ENCODE measurements around the gene NFATC2IP. TPM values are rescaled to one million over a fixed set of nuclear protein-coding genes. Genes with fewer than 3 reads are reported as not detected.

The NFATC2IP gene
- total RNA-seq, 1 donor, result 18.1 TPM

DNA sequence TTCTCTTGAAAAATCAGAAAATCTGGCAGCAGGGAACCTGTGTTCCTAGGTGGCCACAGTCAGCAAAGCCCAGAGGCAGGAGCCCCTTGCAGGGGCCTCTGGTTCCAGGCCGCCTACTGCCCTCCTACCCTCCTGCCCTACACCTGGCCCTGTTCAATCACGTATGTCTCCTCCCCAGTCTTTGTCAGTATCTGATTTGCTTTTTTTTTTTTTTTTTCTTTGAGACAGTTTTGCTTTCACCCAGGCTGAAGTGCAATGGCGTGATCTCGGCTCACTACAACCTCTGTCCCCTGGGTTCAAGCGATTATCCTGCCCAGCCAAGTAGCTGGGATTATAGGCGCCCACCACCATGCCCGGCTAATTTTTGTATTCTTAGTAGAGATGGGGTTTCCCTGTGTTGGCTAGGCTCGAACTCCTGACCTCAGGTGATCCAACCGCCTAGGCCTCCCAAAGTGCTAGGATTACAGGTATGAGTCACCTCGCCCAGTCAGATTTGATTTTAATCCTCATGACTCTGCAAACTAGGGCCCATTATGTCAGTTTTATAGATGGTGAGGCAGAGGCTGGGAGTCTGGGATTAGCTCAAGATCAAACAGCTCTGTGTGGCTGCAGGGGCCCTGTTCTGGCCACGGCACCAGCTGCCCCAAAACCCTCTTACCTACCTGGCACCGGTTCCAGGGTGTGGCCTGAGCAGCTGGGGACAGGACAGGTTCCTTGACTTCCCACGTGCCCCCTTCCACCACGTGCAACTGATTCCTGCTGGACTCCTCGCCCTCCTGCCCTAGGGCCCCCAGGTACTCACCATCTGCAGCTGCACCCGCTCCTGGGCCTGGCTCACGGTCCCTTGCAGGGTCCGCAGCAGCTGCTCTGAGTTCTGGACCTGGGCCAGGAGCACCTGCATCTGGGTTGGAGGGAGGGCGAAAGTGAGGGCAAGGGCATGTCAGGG is 40.4 kb upstream of the NFATC2IP start:
- peaks cover 10% of the 10 kb centered on the region for H3K36me3 ChIP-seq (ENCODE audit: insufficient read depth, low read length)
- no peak overlapping the region for H3K4me2 ChIP-seq (ENCODE audit: insufficient read depth, low read length)
- H3K27ac ChIP-seq (ENCODE audit: low read depth, low read length), result no peak overlapping the region
- no peaks in the 10 kb centered on the region for H4K20me1 ChIP-seq (ENCODE audit: insufficient read depth, low read length)
- H3K79me2 ChIP-seq (ENCODE audit: insufficient read depth, low read length), result no peaks in the 10 kb centered on the region
- TF ChIP-seq, protein P1, sequence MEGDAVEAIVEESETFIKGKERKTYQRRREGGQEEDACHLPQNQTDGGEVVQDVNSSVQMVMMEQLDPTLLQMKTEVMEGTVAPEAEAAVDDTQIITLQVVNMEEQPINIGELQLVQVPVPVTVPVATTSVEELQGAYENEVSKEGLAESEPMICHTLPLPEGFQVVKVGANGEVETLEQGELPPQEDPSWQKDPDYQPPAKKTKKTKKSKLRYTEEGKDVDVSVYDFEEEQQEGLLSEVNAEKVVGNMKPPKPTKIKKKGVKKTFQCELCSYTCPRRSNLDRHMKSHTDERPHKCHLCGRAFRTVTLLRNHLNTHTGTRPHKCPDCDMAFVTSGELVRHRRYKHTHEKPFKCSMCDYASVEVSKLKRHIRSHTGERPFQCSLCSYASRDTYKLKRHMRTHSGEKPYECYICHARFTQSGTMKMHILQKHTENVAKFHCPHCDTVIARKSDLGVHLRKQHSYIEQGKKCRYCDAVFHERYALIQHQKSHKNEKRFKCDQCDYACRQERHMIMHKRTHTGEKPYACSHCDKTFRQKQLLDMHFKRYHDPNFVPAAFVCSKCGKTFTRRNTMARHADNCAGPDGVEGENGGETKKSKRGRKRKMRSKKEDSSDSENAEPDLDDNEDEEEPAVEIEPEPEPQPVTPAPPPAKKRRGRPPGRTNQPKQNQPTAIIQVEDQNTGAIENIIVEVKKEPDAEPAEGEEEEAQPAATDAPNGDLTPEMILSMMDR (IDR thresholded peaks at IDR 0.05; ENCODE audit: extremely low read depth, low read depth, low read length), result no peak
- no peaks in the 10 kb centered on the region for H3K9me3 ChIP-seq (ENCODE audit: low read depth, low read length)
- H2AFZ ChIP-seq (ENCODE audit: low read length), result no peak overlapping the region
- H3K4me3 ChIP-seq (ENCODE audit: insufficient read depth, low read length), result no peak overlapping the region
- DNase-seq (ENCODE audit: insufficient read length, low spot score, missing footprints), result no peak
- H3K27me3 ChIP-seq (ENCODE audit: insufficient read depth, low read length), result no peaks in the 10 kb centered on the region
- no peaks in the 10 kb centered on the region for H3K4me1 ChIP-seq (ENCODE audit: insufficient read depth, low read length)

DNA sequence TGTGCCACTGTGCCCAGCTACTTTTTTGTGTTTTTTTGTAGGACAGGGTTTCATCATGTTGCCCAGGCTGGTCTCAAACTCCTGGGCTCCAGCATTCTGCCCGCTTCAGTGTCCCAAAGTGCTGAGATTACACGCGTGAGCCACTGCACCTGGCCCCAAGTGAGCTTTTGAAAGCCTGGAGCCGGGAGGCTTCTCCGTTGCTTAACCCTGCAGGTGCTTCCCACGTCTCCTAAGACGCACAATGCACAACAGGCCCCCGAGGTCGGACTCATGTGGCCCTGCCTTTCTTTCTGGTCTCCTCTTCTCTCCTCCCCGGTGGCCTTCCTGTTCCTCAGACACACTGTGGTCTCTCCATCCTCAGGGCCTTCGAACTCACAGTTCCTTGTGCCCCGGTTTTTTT is 38.2 kb upstream of the NFATC2IP start:
- no peak overlapping the region for H3K4me2 ChIP-seq (ENCODE audit: insufficient read depth, low read length)
- H4K20me1 ChIP-seq (ENCODE audit: insufficient read depth, low read length), result no peaks in the 10 kb centered on the region
- H3K27me3 ChIP-seq (ENCODE audit: insufficient read depth, low read length), result no peaks in the 10 kb centered on the region
- H3K9me3 ChIP-seq (ENCODE audit: low read depth, low read length), result no peaks in the 10 kb centered on the region
- no peaks in the 10 kb centered on the region for H3K79me2 ChIP-seq (ENCODE audit: insufficient read depth, low read length)
- TF ChIP-seq, protein P1 (IDR thresholded peaks at IDR 0.05; ENCODE audit: extremely low read depth, low read depth, low read length), result no peak
- no peak for DNase-seq (ENCODE audit: insufficient read length, low spot score, missing footprints)
- H3K4me1 ChIP-seq (ENCODE audit: insufficient read depth, low read length), result no peaks in the 10 kb centered on the region
- no peak overlapping the region for H3K27ac ChIP-seq (ENCODE audit: low read depth, low read length)
- no peak overlapping the region for H2AFZ ChIP-seq (ENCODE audit: low read length)
- H3K4me3 ChIP-seq (ENCODE audit: insufficient read depth, low read length), result no peak overlapping the region
- peaks cover 23% of the 10 kb centered on the region for H3K36me3 ChIP-seq (ENCODE audit: insufficient read depth, low read length)

DNA sequence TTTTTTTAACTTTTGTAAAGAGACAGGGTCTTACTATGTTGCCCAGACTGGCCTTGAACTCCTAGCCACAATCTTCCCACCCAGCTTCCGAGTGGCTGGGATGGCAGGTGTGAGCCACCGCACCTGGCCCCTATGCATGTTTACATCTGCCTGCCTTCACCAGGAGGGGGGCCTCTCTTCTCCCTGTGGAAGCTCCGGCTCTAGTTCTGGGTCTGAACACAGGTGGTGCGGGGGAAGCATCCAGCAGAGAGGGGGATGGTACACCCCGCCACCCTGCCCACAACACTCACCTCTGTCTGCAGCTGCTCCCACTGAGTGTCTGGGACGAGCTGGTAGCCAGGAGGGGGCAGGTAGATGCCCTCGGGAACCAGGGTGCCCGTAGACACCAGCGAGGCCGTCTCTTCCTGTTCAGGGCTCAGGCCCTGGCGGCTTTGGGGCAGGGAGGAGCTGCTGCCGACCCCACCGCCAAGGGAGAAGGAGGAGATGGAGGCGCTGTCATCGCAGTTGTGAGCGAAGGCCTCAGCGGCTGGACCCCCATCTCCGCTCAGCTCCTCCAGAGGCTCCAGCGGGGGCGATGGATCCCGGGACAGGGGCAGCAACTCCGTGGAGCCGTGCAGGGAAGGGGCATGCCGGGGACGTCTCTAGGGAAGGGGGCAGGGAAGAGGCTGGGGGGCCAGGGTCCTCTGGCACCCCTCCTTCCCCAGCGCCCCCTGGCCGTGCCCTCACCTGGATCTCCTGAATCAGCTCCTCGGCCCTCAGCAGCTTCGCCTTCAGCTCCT is 36.6 kb upstream of the NFATC2IP start:
- Histone ChIP-seq H3K4me2 (ENCODE audit: insufficient read depth, low read length) (no peak overlapping the region), H3K4me3 (ENCODE audit: insufficient read depth, low read length) (no peak overlapping the region)

More for the DNA sequence above, 36.6 kb upstream of the NFATC2IP start:
- no peak overlapping the region for H2AFZ ChIP-seq (ENCODE audit: low read length)
- H3K36me3 ChIP-seq (ENCODE audit: insufficient read depth, low read length), result peaks cover 22% of the 10 kb centered on the region
- TF ChIP-seq, protein P1 (IDR thresholded peaks at IDR 0.05; ENCODE audit: extremely low read depth, low read depth, low read length), result no peak
- H3K79me2 ChIP-seq (ENCODE audit: insufficient read depth, low read length), result no peaks in the 10 kb centered on the region
- no peaks in the 10 kb centered on the region for H4K20me1 ChIP-seq (ENCODE audit: insufficient read depth, low read length)
- no peaks in the 10 kb centered on the region for H3K27me3 ChIP-seq (ENCODE audit: insufficient read depth, low read length)
- H3K4me1 ChIP-seq (ENCODE audit: insufficient read depth, low read length), result no peaks in the 10 kb centered on the region
- peak; percentile 34 for DNase-seq (ENCODE audit: insufficient read length, low spot score, missing footprints)
- H3K27ac ChIP-seq (ENCODE audit: low read depth, low read length), result no peak overlapping the region
- no peaks in the 10 kb centered on the region for H3K9me3 ChIP-seq (ENCODE audit: low read depth, low read length)
